Activated T-helper 2 cell treated with anti-CD3 and anti-CD28 coated beads, Interferon-gamma antibody, Interleukin-2, Interleukin-4, amounts not matched to agents 10 μg/mL and 5 μg/mL and 100 μg/mL, durations not matched to agents 14 hours and 24 hours and 36 hours (primary cell): ENCODE measurements around the gene ZNF780B. TPM values are rescaled to one million over a fixed set of nuclear protein-coding genes. Genes with fewer than 3 reads are reported as not detected.
"Not testable (repeated sequence)": the region's sequence is repeated elsewhere in the genome, so short reads cannot be mapped to it uniquely, and the experiment has no call there.

Source experiments
- DNase-seq: peaks from one replicate; pipeline ENCODE4 v3.0.0; 2021; ENCODE audit warnings: low spot score
- H3K27ac Mint-ChIP-seq: one replicate; pipeline ENCODE4 v1.8.0; 2021; ENCODE audit warnings: mixed read lengths
- H3K27me3 Mint-ChIP-seq: one replicate; pipeline ENCODE4 v1.8.0; 2021; ENCODE audit warnings: low read depth, mixed read lengths
- H3K36me3 Mint-ChIP-seq: one replicate; pipeline ENCODE4 v1.8.0; 2021; ENCODE audit warnings: low read depth, mixed read lengths
- H3K4me1 Mint-ChIP-seq: one replicate; pipeline ENCODE4 v1.8.0; 2021; ENCODE audit warnings: low read depth, mixed read lengths
- H3K4me3 Mint-ChIP-seq: one replicate; pipeline ENCODE4 v1.8.0; 2021; ENCODE audit warnings: low read depth, mild to moderate bottlenecking, moderate library complexity, mixed read lengths
- H3K9me3 Mint-ChIP-seq: one replicate; pipeline ENCODE4 v1.8.0; 2021; ENCODE audit warnings: mixed read lengths
- intact Hi-C: fragments of 100-400 bp; cut with micrococcal nuclease; formaldehyde crosslinking; loops from one replicate; pipeline ENCODE4 v1.15.1; 2023
- total RNA-seq: library from RNA; stranded (reverse); gene quantifications from 2 replicates; pipeline ENCODE4 v1.2.3, GENCODE V29; 2022

The ZNF780B gene
- total RNA-seq, 1 donor from 2014 or later: 20.5 TPM

DNA sequence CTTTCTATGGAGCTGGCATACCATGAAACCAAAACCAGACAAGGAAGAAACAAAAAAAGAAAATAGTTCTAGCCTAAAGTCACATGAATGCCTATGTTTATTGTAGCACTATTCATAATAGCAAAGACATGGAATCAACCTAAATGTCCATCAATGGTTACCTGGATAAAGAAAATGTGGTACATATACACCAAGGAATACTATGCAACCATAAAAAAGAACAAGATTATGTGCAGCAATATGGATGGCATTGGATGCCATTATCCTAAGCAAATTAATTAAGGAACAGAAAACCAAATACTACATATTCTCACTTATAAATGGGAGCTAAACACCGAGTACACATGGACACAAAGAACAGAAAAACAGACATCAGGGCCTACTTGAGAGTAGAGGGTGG is 24.3 kb upstream of the ZNF780B start:
- no peak for DNase-seq
- H3K4me1 Mint-ChIP-seq: no peaks in the 10 kb centered on the region
- peaks cover 95% of the 10 kb centered on the region for H3K36me3 Mint-ChIP-seq
- intact Hi-C loops: no loop called here
- H3K27me3 Mint-ChIP-seq: no peaks in the 10 kb centered on the region
- H3K9me3 Mint-ChIP-seq: peaks cover 56% of the 10 kb centered on the region
- no peak overlapping the region for H3K4me3 Mint-ChIP-seq
- H3K27ac Mint-ChIP-seq: no peak overlapping the region

DNA sequence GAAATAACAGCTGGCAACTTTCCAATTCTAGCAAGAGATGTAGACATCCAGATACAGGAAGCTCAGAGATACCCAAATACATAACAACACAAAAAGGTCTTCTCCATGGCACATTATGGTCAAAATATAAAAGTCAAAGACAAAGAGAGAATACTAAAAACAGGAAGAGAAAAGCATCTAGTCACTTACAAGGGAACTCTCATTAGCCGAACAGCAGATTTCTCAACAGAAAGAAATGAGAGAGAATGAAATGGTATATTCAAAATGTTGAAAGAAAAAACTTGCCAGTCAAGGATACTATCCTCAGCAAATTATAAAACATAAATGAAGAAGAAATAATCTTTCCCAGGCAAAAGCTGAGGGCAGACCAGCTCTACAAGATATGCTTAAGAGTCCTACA is 22.3 kb upstream of the ZNF780B start:
- H3K27ac Mint-ChIP-seq: no peak overlapping the region
- H3K27me3 Mint-ChIP-seq: no peaks in the 10 kb centered on the region
- no peaks in the 10 kb centered on the region for H3K4me1 Mint-ChIP-seq
- intact Hi-C loops: no loop called here
- H3K4me3 Mint-ChIP-seq: no peak overlapping the region
- peaks cover 73% of the 10 kb centered on the region for H3K9me3 Mint-ChIP-seq
- H3K36me3 Mint-ChIP-seq: peaks cover 100% of the 10 kb centered on the region
- no peak for DNase-seq

DNA sequence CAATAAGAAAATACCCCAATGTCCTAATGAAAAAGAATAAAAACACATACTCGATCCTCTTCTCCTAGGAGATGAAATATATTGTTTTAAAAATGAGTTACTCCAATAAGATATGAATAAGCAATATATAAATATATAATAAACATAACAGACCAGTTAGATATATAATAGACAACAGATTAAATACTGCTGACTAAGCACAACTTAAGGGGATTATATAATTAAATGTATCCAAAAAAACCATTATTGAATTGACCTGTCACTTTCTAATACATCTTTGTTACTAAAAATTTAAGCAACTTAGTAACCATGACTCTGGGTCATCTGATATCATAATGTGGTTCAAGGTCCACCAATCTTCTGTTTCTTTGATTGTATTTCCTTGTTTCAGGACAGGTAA is 14.0 kb upstream of the ZNF780B start:
- intact Hi-C loops: no loop called here
- H3K4me1 Mint-ChIP-seq: no peaks in the 10 kb centered on the region
- no peak overlapping the region for H3K27ac Mint-ChIP-seq
- no peak for DNase-seq
- no peak overlapping the region for H3K4me3 Mint-ChIP-seq
- H3K27me3 Mint-ChIP-seq: no peaks in the 10 kb centered on the region
- peaks cover 76% of the 10 kb centered on the region for H3K9me3 Mint-ChIP-seq
- H3K36me3 Mint-ChIP-seq: peaks cover 58% of the 10 kb centered on the region

DNA sequence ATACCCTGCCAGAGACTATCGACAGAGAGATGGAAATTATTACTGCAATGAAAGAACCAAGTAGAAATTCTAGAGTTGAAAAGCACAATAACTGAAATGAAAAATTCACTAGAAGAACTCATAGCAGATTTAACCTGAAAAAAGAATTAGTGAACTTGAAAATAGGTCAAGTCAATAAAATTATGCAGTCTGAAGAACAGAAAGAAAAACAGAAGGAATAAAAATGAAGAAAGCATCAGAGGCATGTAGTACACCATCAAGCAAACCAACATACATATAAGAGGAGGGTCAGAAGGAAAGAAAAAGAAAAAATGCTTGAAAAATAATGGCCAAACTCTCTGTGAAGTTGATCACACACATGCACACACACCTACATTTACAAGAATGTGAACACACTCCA is 3.6 kb upstream of the ZNF780B start:
- Mint-ChIP-seq H3K36me3 (peaks cover 16% of the 10 kb centered on the region), H3K4me1 (peaks cover 10% of the 10 kb centered on the region), H3K4me3 (no peak overlapping the region), H3K9me3 (peaks cover 52% of the 10 kb centered on the region), H3K27ac (no peak overlapping the region), H3K27me3 (peaks cover 7% of the 10 kb centered on the region)
- intact Hi-C loops: loop anchor here (5.0 kb wide), 1 partner anchor 62 kb away; the partner anchor contains the start of gene ZNF546
- DNase-seq: no peak

DNA sequence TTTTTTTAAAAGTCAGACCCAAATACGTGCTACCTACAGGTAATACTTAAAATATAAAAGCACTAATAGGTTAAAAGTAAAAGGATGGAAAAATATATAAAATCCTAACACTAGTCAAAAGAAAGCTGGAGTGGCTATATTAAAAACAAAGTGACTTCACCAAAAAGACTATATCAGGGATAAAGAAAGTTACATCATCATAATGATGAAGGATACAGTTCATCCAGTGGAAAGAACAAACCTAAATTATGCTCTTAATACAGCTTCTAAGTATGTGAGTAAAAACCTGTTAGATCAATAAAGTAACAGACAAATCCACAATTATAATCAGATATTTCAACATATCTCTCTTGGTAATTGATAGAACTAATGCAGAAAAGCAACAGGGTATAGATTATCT is 1.1 kb upstream of the ZNF780B start:
- H3K4me3 Mint-ChIP-seq: peak overlapping the region; percentile 99
- H3K9me3 Mint-ChIP-seq: peaks cover 41% of the 10 kb centered on the region
- peaks cover 38% of the 10 kb centered on the region for H3K36me3 Mint-ChIP-seq
- peaks cover 26% of the 10 kb centered on the region for H3K4me1 Mint-ChIP-seq
- intact Hi-C loops: loop anchor here (5.0 kb wide), 1 partner anchor 60 kb away; the partner anchor contains the start of gene ZNF546
- peaks cover 5% of the 10 kb centered on the region for H3K27me3 Mint-ChIP-seq
- H3K27ac Mint-ChIP-seq: no peak overlapping the region
- DNase-seq: no peak

DNA sequence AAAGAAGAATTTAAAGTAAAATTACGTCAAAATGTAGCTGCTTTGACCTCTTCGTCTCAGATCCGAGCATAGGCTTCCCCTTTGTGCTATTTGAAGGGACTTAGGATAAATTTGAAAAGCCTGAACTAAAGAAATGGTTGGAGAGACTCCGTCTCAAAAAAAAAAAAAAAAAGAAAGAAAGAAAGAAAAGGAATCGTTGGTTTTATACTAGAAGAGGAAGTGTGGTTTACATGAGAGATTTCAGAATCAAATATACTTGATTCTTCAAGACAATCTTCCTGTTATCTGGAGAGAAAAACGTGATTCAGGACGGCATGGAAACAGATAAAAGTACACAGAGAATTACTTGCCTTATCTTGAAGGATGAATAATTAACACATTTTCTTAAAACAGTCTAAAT is 474 bp upstream of the ZNF780B start:
- peaks cover 5% of the 10 kb centered on the region for H3K27me3 Mint-ChIP-seq
- H3K4me3 Mint-ChIP-seq: peak overlapping the region; percentile 99
- peaks cover 26% of the 10 kb centered on the region for H3K4me1 Mint-ChIP-seq
- H3K27ac Mint-ChIP-seq: peak overlapping the region; percentile 95
- intact Hi-C loops: loop anchor here (1.0 to 5.0 kb wide), 2 partner anchors 34 to 59 kb away; partner anchors contain the start of genes ZNF546 and ZNF780A
- H3K9me3 Mint-ChIP-seq: peaks cover 41% of the 10 kb centered on the region
- no peak for DNase-seq
- H3K36me3 Mint-ChIP-seq: peaks cover 43% of the 10 kb centered on the region

DNA sequence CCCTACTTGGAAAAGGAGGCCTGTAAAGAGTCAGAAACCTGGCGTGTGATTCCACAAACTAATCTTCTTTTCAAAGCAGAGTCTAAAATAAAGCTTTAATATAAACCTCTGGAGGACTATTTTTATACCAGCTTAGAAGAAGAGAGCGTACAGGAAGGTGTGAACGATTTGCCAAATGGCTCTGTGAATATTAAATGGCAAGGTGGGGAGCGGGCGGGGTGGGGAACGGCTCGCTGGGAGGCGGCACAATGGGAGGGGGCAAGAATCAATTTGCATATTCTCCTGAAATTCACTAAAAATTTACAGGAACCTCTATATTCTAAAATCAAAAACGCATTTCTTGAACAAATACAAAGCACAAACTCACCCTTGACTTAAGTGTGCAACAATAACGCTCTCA is 982 bp downstream of the ZNF780B start:
- H3K27me3 Mint-ChIP-seq: peaks cover 5% of the 10 kb centered on the region
- no peak for DNase-seq
- H3K36me3 Mint-ChIP-seq: peaks cover 54% of the 10 kb centered on the region
- no peak overlapping the region for H3K27ac Mint-ChIP-seq
- intact Hi-C loops: loop anchor here (5.0 kb wide), 1 partner anchor 58 kb away; the partner anchor contains the start of gene ZNF546
- H3K9me3 Mint-ChIP-seq: peaks cover 43% of the 10 kb centered on the region
- H3K4me1 Mint-ChIP-seq: peaks cover 28% of the 10 kb centered on the region
- H3K4me3 Mint-ChIP-seq: peak overlapping the region; percentile 99

DNA sequence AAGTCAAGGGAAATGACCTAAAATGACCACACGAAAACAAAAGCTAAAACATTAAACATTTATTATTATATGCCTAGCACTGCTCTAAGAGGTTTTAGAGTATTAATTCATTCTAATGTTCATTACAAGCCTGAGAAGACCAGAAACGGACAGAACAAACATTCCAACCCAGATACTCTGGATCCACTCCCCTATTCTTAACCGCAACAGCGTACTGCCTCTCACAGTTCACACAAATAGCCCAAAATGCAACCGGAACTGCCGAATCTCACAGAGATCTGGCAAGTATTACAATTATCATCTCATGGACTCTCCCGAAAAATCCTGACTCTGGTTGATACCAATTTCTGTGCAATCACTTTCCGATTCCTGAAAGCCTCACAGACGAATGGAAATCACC is 1.4 kb downstream of the ZNF780B start:
- DNase-seq: no peak
- peaks cover 40% of the 10 kb centered on the region for H3K9me3 Mint-ChIP-seq
- peaks cover 28% of the 10 kb centered on the region for H3K4me1 Mint-ChIP-seq
- H3K27me3 Mint-ChIP-seq: peaks cover 5% of the 10 kb centered on the region
- H3K27ac Mint-ChIP-seq: no peak overlapping the region
- H3K4me3 Mint-ChIP-seq: peak overlapping the region; percentile 99
- intact Hi-C loops: loop anchor here (5.0 kb wide), 1 partner anchor 57 kb away; the partner anchor contains the start of gene ZNF546
- H3K36me3 Mint-ChIP-seq: peaks cover 55% of the 10 kb centered on the region

DNA sequence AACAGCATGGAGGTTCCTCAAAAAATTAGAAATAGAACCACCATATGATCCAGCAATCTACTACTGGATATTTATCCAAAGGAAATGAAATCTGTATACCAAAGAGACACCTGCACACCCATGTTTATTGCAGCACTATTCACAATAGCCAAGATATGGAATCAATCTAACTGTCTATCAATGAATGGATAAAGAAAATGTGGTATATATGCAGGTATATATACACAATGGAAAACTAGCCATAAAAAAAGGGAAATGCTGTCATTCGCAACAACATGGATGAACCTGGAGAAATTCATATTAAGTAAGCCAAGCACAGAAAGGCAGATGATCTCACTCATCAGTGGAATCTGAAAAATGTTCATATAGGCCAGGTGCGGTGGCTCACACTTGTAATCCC is 2.5 kb downstream of the ZNF780B start:
- H3K36me3 Mint-ChIP-seq: peaks cover 60% of the 10 kb centered on the region
- no peak overlapping the region for H3K27ac Mint-ChIP-seq
- H3K4me1 Mint-ChIP-seq: peaks cover 28% of the 10 kb centered on the region
- no peaks in the 10 kb centered on the region for H3K27me3 Mint-ChIP-seq
- intact Hi-C loops: no loop called here
- no peak for DNase-seq
- peaks cover 36% of the 10 kb centered on the region for H3K9me3 Mint-ChIP-seq
- H3K4me3 Mint-ChIP-seq: peak overlapping the region; percentile 23

DNA sequence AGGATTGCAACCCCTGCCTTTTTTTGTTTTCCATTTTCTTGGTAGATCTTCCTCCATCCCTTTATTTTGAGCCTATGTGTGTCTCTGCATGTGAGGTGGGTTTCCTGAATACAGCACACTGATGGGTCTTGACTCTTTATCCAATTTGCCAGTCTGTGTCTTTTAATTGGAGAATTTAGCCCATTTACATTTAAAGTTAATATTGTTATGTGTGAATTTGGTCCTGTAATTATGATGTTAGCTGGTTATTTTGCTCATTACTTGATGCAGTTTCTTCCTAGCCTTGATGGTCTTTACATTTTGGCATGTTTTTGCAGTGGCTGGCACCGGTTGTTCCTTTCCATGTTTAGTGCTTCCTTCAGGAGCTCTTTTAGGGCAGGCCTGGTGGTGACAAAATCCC is 14.3 kb downstream of the ZNF780B start:
- H3K4me1 Mint-ChIP-seq, H3K27me3 Mint-ChIP-seq, H3K4me3 Mint-ChIP-seq, DNase-seq, intact Hi-C loops, H3K27ac Mint-ChIP-seq: not testable (repeated sequence)
- peaks cover 48% of the 10 kb centered on the region for H3K9me3 Mint-ChIP-seq
- H3K36me3 Mint-ChIP-seq: peaks cover 52% of the 10 kb centered on the region

DNA sequence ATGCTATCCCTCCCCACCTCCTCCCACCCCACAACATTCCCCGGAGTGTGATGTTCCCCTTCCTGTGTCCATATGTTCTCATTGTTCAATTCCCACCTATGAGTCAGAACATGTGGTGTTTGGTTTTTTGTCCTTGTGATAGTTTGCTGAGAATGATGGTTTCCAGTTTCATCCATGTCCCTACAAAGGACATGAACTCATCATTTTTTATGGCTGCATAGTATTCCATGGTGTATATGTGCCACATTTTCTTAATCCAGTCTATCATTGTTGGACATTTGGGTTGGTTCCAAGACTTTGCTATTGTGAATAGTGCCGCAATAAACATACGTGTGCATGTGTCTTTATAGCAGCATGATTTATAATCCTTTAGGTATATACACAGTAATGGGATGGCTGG is 18.0 kb downstream of the ZNF780B start:
- H3K4me1 Mint-ChIP-seq, H3K4me3 Mint-ChIP-seq, H3K27ac Mint-ChIP-seq, H3K27me3 Mint-ChIP-seq, intact Hi-C loops, DNase-seq: not testable (repeated sequence)
- H3K36me3 Mint-ChIP-seq: peaks cover 36% of the 10 kb centered on the region
- peaks cover 52% of the 10 kb centered on the region for H3K9me3 Mint-ChIP-seq

DNA sequence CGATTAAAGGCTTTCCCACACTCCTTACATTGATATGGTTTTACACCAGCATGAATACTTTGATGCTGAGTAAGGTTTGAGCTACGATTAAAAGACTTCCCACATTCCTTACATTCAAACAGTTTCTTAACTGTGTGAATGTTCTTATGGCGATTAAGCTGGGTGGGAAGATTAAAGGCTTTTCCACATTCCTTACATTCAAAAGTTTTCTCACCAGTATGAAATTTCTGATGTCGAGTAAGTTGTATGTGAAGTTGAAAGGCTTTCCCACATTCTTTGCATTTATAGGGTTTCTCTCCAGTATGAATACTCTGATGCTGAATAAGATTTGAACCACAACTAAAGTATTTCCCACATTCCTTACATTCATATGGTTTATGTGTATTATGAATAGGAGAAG is 20.0 kb downstream of the ZNF780B start:
- Mint-ChIP-seq H3K36me3 (peaks cover 39% of the 10 kb centered on the region), H3K27ac (no peak overlapping the region), H3K4me1 (no peaks in the 10 kb centered on the region)

DNA sequence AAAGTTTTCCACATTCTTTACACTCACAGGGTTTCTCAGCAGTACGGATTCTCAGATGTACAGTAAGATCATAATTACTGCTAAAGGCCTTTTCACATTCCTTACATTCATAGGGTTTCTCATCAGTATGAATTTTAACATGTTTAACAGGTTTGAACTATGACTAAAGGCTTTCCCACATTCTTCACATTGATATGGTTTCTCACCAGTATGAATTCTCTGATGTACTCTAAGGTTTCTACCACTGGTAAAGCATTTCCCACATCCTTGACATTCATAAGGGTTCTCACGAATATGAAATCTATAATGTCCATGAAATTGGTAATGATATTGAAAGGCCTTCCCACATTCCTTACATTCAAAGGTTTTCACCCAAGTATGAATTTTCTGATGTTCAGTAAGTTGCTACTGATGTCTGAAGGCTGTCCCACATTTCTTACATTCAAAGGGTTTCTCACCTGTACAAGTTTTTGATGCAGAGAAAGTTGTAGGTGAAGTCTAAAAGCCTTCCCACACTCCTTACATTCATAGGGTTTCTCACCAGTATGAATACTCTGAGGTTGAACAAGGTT is 22.0 kb downstream of the ZNF780B start:
- Mint-ChIP-seq H3K36me3 (peaks cover 47% of the 10 kb centered on the region), H3K4me3 (no peak overlapping the region), H3K4me1 (no peaks in the 10 kb centered on the region), H3K9me3 (peaks cover 80% of the 10 kb centered on the region), H3K27ac (no peak overlapping the region), H3K27me3 (no peaks in the 10 kb centered on the region)
- DNase-seq: no peak
- intact Hi-C loops: no loop called here

More for the DNA sequence above, 20.0 kb downstream of the ZNF780B start:
- Mint-ChIP-seq H3K27me3 (no peaks in the 10 kb centered on the region), H3K9me3 (peaks cover 66% of the 10 kb centered on the region), H3K4me3 (no peak overlapping the region)
- intact Hi-C loops: no loop called here
- no peak for DNase-seq
